ENCODE measurements around the gene CRYAB.

CRYAB gene

GRCh38 chr11:111878849-111879636, 32.5 kb downstream of the CRYAB start, which contains the start of the genes CFAP68 and FDXACB1:
Gene CFAP68 (plus strand): TSS chr11:111879541. CDS start chr11:111879561, 20 bp downstream.
Gene FDXACB1 (minus strand): TSS chr11:111879165. CDS start chr11:111879132, 33 bp downstream.
- peak within 1 kb of the TSS; percentile 71 for H3K4me3 ChIP-seq (replicated peaks; ENCODE audit: insufficient read depth, low read length)
- peak; percentile 96 to 98 for DNase-seq (ENCODE audit: low read depth in 1 of 2, low spot score in 1 of 2)
- no peaks in the 10 kb centered on the region for H3K27me3 ChIP-seq (ENCODE audit: insufficient read depth, poor library complexity, severe bottlenecking)
- peak; percentile 90 for TF ChIP-seq CTCF (IDR thresholded peaks at IDR 0.05; ENCODE audit: insufficient read depth, low read length)
- no peak for TF ChIP-seq REST (IDR thresholded peaks at IDR 0.05; ENCODE audit: insufficient replicate concordance, low read depth)
- TF ChIP-seq POLR2AphosphoS5 (IDR thresholded peaks at IDR 0.05; ENCODE audit: low read depth): peak; percentile 82; the same call in 1 of the 2 replicates
- peak; percentile 81 for TF ChIP-seq GABPA (IDR thresholded peaks at IDR 0.05; ENCODE audit: low read depth)
- H3K27ac ChIP-seq (replicated peaks): peak within 1 kb of the TSS; percentile 93

DNA sequence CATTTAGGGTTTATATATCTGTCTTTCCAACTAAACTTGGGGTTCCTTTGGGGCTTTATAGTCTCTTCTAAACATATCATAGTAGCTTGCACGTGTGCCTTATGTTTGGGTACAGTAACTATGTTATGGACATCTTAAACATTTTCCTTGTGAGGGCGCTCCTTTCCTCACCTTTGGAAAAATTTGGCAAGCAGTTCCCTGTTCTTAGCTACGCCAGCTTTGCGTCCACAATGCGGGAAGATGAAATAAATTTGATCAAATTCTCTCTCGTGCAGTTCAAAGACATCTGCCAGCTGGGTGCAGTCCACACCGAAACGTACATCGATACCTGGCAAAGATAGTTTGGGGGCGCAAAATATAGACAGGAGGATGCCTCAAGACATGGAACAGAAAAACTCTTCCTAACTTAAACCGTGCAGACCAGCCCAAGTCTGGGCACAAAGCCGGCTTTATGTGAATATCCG, 33.2 kb downstream of the CRYAB start:
- Histone ChIP-seq H3K27ac (replicated peaks) (peak overlapping the region; percentile 93), H3K4me3 (replicated peaks; ENCODE audit: insufficient read depth, low read length) (peak overlapping the region; percentile 71), H3K27me3 (ENCODE audit: insufficient read depth, poor library complexity, severe bottlenecking) (no peaks in the 10 kb centered on the region)
- DNase-seq (ENCODE audit: low read depth in 1 of 2, low spot score in 1 of 2): peak in 1 of 2 experiments; percentile 17
- peak; percentile 22 for TF ChIP-seq REST (IDR thresholded peaks at IDR 0.05; ENCODE audit: insufficient replicate concordance, low read depth)
- TF ChIP-seq SPI1 (IDR thresholded peaks at IDR 0.05; ENCODE audit: borderline replicate concordance, low read depth): peak; percentile 3; the same call in 1 of the 2 replicates
- no peak for TF ChIP-seq GABPA (IDR thresholded peaks at IDR 0.05; ENCODE audit: low read depth)

- H3K27ac ChIP-seq (replicated peaks): peak overlapping the region; percentile 68
- no peaks in the 10 kb centered on the region for H3K27me3 ChIP-seq (ENCODE audit: insufficient read depth, poor library complexity, severe bottlenecking)
- peak overlapping the region; percentile 68 for H3K4me3 ChIP-seq (replicated peaks; ENCODE audit: insufficient read depth, low read length)
- no peak for TF ChIP-seq POLR2AphosphoS5 (IDR thresholded peaks at IDR 0.05; ENCODE audit: low read depth)
- no peak for DNase-seq (ENCODE audit: low read depth in 1 of 2, low spot score in 1 of 2)
These were observed 39.8 kb downstream of the CRYAB start for GRCh38 chr11:111871693-111872161.

DNA sequence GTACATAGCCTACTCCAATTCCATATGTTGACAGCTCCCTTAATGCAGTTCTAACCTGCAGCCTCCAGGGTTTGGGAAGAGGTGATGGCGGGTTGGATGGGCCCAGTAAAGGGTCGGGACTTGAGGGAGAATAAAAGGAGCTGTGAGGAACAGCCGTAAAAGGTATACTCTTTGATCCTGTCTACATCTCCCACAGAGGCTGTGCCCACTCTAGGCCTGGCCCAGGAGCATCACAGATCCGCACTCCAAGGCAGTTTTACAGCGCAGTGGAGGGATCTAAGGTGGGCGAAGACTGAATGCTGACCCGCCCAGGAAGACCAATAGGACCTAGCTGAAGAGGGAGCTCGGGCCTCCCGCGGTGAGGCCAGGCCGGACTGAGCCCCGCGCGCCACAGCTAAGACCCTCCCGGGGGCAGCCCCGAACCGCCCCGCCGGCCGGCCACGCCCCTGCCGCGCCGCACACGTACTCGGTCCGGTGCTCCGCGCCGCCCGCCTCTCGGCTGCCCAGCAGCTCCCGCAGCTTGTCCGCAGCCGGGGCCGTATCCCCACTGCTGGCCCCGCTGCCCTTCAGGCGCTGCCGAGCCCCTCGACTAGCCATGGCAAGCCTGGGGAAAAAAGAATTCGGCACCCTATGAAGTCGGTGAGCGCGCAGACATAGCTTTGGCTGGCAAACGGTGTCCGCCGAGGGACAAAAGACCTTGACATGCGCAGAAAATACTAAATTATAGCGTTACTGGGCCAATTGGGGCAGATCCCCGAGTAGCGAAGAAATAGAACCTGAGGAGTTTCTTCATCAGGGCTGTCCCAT, 40.5 kb downstream of the CRYAB start, which contains the start of gene ALG9:
ALG9 (minus strand) TSS at position 696 of the 807 bp plus-strand sequence; CDS start at position 597, 99 bp downstream.
- Histone ChIP-seq H3K4me3 (replicated peaks; ENCODE audit: insufficient read depth, low read length) (peak within 1 kb of the TSS; percentile 68), H3K27me3 (ENCODE audit: insufficient read depth, poor library complexity, severe bottlenecking) (no peaks in the 10 kb centered on the region), H3K27ac (replicated peaks) (peak within 1 kb of the TSS; percentile 68)
- peak; percentile 51 to 81 for DNase-seq (ENCODE audit: low read depth in 1 of 2, low spot score in 1 of 2)
- TF ChIP-seq POLR2AphosphoS5 (IDR thresholded peaks at IDR 0.05; ENCODE audit: low read depth): peak; percentile 46
- no peak for TF ChIP-seq REST (IDR thresholded peaks at IDR 0.05; ENCODE audit: insufficient replicate concordance, low read depth)
- peak; percentile 2 for TF ChIP-seq CTCF (IDR thresholded peaks at IDR 0.05; ENCODE audit: insufficient read depth, low read length)
